WI38 (cell line): Measurements from ENCODE around the gene ARL6IP6.
A peak's percentile ranks its signal among the peaks of the same experiment; 100 is the strongest.
"Not testable (repeated sequence)": the region's sequence is repeated elsewhere in the genome, so short reads cannot be mapped to it uniquely, and the experiment has no call there.

Experiments used
- H3K4me3 ChIP-seq: 2 replicates; pipeline ENCODE4 v1.5.1; 2011; ENCODE audit warnings: low read depth, mild to moderate bottlenecking, control low read depth, low read length
- TF ChIP-seq, protein P1 (sequence below): IDR thresholded peaks from 2 replicates; pipeline ENCODE4 v1.5.1; 2012; ENCODE audit warnings: low read depth, mild to moderate bottlenecking, control low read depth, low read length

Gene ARL6IP6

DNA sequence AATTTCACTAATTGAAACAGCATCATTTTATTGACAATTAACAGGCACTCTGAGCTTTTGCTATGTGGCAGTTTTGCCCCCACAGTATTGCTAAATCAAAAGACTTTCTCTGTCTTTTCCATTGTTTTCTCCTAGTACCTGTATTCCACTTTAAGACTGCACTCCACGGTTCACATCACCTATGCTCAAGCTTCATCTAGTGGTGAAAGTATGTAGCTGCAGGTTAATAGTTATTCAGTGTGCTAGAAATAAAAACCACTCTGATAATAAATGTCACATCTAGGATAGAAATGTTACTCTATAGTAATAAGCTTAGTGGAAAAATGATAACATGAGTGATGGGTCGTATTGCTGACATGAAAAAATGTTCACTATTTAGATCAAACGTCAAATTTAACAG lies 24.6 kb downstream of the ARL6IP6 start:
- H3K4me3 ChIP-seq = no peak overlapping the region
- TF ChIP-seq, protein P1, sequence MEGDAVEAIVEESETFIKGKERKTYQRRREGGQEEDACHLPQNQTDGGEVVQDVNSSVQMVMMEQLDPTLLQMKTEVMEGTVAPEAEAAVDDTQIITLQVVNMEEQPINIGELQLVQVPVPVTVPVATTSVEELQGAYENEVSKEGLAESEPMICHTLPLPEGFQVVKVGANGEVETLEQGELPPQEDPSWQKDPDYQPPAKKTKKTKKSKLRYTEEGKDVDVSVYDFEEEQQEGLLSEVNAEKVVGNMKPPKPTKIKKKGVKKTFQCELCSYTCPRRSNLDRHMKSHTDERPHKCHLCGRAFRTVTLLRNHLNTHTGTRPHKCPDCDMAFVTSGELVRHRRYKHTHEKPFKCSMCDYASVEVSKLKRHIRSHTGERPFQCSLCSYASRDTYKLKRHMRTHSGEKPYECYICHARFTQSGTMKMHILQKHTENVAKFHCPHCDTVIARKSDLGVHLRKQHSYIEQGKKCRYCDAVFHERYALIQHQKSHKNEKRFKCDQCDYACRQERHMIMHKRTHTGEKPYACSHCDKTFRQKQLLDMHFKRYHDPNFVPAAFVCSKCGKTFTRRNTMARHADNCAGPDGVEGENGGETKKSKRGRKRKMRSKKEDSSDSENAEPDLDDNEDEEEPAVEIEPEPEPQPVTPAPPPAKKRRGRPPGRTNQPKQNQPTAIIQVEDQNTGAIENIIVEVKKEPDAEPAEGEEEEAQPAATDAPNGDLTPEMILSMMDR = peak; percentile 43; the same call in 1 of the 2 replicates

DNA sequence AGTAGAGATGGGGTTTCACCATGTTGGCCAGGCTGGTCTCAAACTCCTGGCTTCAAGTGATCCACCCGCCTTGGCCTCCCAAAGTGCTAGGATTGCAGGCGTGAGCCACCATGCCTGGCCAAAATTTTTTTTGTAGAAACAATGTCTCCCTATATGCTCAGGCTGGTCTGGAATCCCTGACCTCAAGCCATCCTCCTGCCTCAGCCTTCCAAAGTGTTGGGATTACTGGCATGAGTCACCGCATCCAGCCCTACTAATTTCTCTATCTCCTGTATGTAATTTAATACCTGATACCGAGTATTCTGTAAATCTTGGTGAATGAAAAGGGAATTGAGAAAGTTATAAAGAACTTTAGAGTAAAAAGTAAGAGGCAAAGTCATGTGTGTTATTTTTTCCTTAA lies 29.3 kb downstream of the ARL6IP6 start:
- H3K4me3 ChIP-seq = not testable (repeated sequence)

DNA sequence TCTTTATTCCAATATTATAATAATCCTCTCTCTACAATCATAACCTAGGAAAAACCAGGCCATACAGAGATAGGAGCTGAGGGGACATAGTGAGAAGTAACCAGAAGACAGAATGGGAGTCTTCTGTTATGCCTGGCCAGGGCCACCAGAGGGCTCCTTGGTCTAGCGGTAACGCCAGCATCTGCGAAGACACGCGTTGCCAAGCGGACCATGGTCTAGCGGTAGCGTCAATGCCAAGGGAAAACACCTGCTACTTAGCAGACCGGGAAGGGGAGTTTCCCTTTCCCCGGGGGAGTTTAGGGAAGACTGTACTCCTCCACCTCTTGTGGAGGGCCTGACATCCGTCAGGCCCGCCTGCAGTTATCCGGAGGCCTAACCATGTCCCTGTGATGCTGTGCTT lies 36.6 kb downstream of the ARL6IP6 start:
- TF ChIP-seq, protein P1 = peak; percentile 27; the same call in 1 of the 2 replicates
- no peak overlapping the region for H3K4me3 ChIP-seq

DNA sequence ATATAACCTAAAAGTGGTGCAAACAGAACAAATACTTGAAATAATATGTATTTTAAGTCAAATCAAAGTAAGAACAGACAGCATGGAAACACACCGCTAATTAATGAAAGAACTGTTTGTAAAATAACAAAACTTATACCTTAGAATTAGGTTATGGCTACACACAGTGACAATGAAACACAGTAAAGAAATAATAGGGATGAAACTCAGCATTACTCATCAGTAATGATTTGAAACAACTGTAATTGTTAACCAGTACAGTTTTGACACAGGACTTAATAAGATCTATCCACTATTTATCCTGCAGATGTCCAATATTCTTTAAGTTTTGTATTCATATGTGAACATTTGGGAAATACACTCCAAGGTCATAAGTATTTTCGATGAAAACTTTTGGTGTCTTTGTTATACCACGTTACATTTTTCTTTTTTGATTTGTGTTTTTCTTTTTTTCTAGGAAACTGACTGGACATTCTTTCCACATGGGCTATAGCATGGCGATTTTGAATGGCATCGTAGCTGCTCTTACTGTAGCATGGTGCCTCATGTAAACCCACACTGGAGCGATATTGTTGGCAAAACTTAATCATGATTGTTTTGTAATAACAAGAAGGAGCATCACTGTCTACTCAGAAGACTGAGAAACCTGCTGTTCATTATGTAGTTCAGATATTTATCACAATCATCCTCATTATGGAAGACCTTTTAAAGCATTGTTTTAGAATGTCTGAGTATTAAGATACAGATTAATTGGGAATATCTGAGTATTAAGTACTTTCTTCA lies 41.1 kb downstream of the ARL6IP6 start:
- TF ChIP-seq, protein P1 = no peak

DNA sequence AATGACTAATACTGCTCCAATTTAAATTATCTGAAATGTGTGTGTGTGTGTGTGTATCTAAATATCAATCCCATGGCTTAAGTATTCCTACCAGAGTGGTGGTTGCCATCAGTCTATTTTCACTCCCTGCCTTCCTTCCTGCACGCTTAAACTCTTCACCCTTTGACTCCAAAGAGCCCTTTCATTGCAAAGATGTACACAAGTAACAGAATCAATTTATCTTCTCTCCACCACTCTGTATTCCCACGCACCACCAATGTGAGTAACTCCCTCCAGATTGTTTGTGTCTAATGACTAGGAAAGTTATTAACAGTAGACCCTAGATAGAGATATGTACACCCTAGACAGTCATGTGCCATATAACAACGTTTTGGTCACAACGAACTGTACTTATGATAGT lies 42.8 kb downstream of the ARL6IP6 start:
- H3K4me3 ChIP-seq = no peak overlapping the region
- TF ChIP-seq, protein P1 = no peak

More for the DNA sequence above, 41.1 kb downstream of the ARL6IP6 start:
- H3K4me3 ChIP-seq = no peak overlapping the region

DNA sequence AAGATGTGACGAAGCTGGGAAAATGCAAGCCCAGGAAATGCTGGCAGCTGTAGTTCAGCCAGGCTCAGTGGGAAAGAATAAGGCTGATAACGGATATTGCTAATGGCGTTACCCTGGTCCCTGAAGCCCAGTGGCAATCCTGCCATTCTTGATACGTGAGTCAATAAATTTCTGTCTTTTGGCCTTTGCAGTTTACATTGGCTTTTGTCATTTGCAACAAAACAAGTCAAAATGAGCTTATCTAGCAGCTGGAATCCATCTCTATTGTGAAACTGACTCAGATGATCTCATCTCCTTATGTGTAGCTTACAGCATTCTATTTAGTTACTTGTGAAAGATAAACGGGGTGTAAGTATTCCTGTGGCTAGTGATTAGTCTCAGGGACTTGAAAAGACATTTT lies 43.8 kb downstream of the ARL6IP6 start:
- TF ChIP-seq, protein P1 = no peak
- no peak overlapping the region for H3K4me3 ChIP-seq

DNA sequence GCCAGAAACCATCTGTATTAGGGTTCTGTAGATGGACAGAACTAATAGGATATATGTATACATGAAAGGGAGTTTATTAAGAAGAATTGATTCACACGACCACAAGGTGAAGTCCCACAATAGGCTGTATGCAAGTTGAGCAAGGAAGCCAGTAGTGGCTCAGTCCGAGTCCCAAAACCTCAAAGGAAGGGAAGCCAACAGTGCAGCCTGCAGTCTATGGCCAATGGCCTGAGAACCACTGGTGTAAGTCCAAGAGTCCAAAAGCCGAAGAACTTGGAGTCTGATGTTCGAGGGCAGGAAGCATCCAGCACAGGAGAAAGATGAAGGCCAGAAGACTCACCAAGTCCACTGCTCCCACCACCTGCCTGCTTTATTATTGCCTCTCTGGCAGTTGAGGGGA lies 44.8 kb downstream of the ARL6IP6 start:
- not testable (repeated sequence) for H3K4me3 ChIP-seq

DNA sequence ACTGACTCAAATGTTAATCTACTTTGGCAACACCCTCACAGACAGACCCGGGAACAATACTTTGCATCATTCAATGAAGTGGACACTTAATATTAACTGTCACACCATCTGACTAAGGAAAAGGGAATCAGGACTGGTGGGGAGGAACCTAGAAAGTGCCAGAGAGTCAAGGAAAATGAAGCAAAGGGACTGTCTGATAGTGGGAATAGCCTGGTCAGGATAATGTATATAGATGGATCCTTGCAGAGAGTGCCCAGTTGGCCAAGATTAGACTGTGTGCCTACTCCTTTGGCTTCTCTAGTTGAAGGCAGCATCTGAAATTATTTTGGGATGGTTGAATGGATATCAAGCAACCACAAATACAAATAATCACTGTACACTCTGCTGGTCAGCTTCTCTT lies 45.2 kb downstream of the ARL6IP6 start:
- H3K4me3 ChIP-seq = no peak overlapping the region
- TF ChIP-seq, protein P1 = no peak
